PFSK-1 (cell line): ENCODE results near the gene WWC2.

Experiments used
- FOXP2 ChIP-seq: optimal IDR thresholded peaks from 2 replicates; pipeline ENCODE3; 2011; ENCODE audit warnings: borderline replicate concordance, control low read depth, inconsistent platforms; ENCODE audit not compliant: insufficient read depth; ENCODE audit errors: extremely low read length, extremely low read depth
- POLR2AphosphoS5 ChIP-seq: IDR thresholded peaks from 2 replicates; pipeline ENCODE4 v1.6.1; 2012; ENCODE audit warnings: low read depth, mild to moderate bottlenecking, control low read depth, low read length, moderate library complexity
- REST ChIP-seq, 2 experiments: IDR thresholded peaks; 2 replicates each; pipeline versions ENCODE4 v1.6.1 to v1.8.0; 2011 to 2012; ENCODE audit warnings: low read depth in 2 of 2, low read length in 2 of 2, control low read depth in 1 of 2, inconsistent platforms in 1 of 2, mild to moderate bottlenecking in 1 of 2, moderate library complexity in 1 of 2; ENCODE audit not compliant: insufficient read depth in 1 of 2
- TAF1 ChIP-seq: IDR thresholded peaks from 2 replicates; pipeline ENCODE4 v1.6.1; 2012; ENCODE audit warnings: low read length, control low read depth, borderline replicate concordance; ENCODE audit not compliant: insufficient read depth

GRCh38 chr4:183154701-183155391 lies 55.8 kb downstream of the WWC2 start:
- TF ChIP-seq POLR2AphosphoS5 (no peak), FOXP2 (no peak), REST (IDR thresholded peaks at IDR 0.05; ENCODE audit: insufficient read depth in 1 of 2, low read depth in 2 of 2, low read length in 2 of 2) (no peak), TAF1 (no peak)
